GM12878 (cell line): Measurements from ENCODE around the gene NPAS3. TPM values are rescaled to one million over a fixed set of nuclear protein-coding genes. Genes with fewer than 3 reads are reported as not detected.

Experiments used
- ATAC-seq: fragments of 200-7000 bp; cut with Tn5 transposase; 3 replicates; pipeline ENCODE4 v1.9.1; 2020; ENCODE audit warnings: mild to moderate bottlenecking, moderate library complexity
- BruUV-seq: library from RNA; stranded (reverse); fragments of 400-500 nt; replicated peaks from 2 replicates; lab custom pipeline; 2021; lab: Mats Ljungman, UMichigan
- CTCF ChIA-PET: fragments of 300-600 bp; sonication (Branson Sonifier 250); formaldehyde crosslinking; extraction: SDS; loops from one replicate; lab custom pipeline; 2021; ENCODE audit warnings: inconsistent platforms; lab: Yijun Ruan, JAX
- POLR2A ChIA-PET: fragments of 350-600 bp; formaldehyde crosslinking; extraction: SDS; loops from one replicate; lab custom pipeline; 2021; ENCODE audit warnings: inconsistent platforms; lab: Charles Lee
- RAD21 ChIA-PET: fragments of 300-600 bp; sonication (Branson Sonifier 250); formaldehyde crosslinking; loops from one replicate; lab custom pipeline; 2023; ENCODE audit warnings: antibody characterized with exemption; ENCODE audit not compliant: unreplicated experiment; lab: Charles Lee
- SMC1A ChIA-PET: fragments of 300-600 bp; sonication (Branson Sonifier 250); formaldehyde crosslinking; loops from one replicate; lab custom pipeline; 2023; ENCODE audit not compliant: unreplicated experiment, uncharacterized antibody; lab: Charles Lee
- DNase-seq: peaks from one replicate; pipeline ENCODE4 v3.0.0-alpha.2; 2011; ENCODE audit warnings: low read depth, low spot score
- FAIRE-seq: peaks from 3 replicates; lab custom pipeline; 2011; peaks lifted over from hg19 to GRCh38; lab: Jason Lieb, UNC
- H2AFZ ChIP-seq: 2 replicates; pipeline ENCODE4 v1.6.0; 2011; ENCODE audit warnings: low read depth, low read length, control low read depth; ENCODE audit not compliant: control insufficient read depth
- H3K27ac ChIP-seq: 2 replicates; pipeline ENCODE4 v1.5.1; 2011; ENCODE audit warnings: control low read depth; ENCODE audit not compliant: control insufficient read depth, insufficient read depth
- H3K27me3 ChIP-seq, 2 experiments: replicated peaks in 1 of 2; 2 replicates each; pipeline versions ENCODE4 v1.6.0 to v1.6.1; 2011; ENCODE audit warnings: low read length in 1 of 2; ENCODE audit not compliant: control insufficient read depth in 2 of 2, insufficient read depth in 2 of 2
- H3K36me3 ChIP-seq, 2 experiments: 2 replicates each; pipeline ENCODE4 v1.5.1; 2011; ENCODE audit warnings: low read length in 1 of 2; ENCODE audit not compliant: control insufficient read depth in 2 of 2, insufficient read depth in 2 of 2
- H3K4me1 ChIP-seq: 2 replicates; pipeline ENCODE4 v1.6.1; 2011; ENCODE audit warnings: mild to moderate bottlenecking, low read length, moderate library complexity, mixed read lengths; ENCODE audit not compliant: control insufficient read depth, insufficient read depth
- H3K4me2 ChIP-seq: 2 replicates; pipeline ENCODE4 v1.6.0; 2011; ENCODE audit warnings: control low read depth; ENCODE audit not compliant: control insufficient read depth, insufficient read depth
- H3K4me3 ChIP-seq: fragments of 200-600 bp; sonication (generic); 2 replicates; pipeline ENCODE4 v1.5.1; 2016
- H3K79me2 ChIP-seq: 2 replicates; pipeline ENCODE4 v1.6.0; 2011; ENCODE audit warnings: low read length; ENCODE audit not compliant: control insufficient read depth, insufficient read depth
- H3K9ac ChIP-seq: 2 replicates; pipeline ENCODE4 v1.8.0; 2011; ENCODE audit warnings: low read length, control low read depth, mixed read lengths; ENCODE audit not compliant: control insufficient read depth, insufficient read depth
- H3K9me3 ChIP-seq: replicated peaks from 3 replicates; pipeline ENCODE4 v1.5.1; 2011; ENCODE audit warnings: mild to moderate bottlenecking, low read length; ENCODE audit not compliant: control insufficient read depth, insufficient read depth
- H4K20me1 ChIP-seq: 2 replicates; pipeline ENCODE4 v1.6.0; 2011; ENCODE audit not compliant: control insufficient read depth, insufficient read depth
- IKZF1 ChIP-seq: fragments of 450-650 bp; conservative IDR thresholded peaks from 2 replicates; pipeline ENCODE4 v1.6.1; 2017; ENCODE audit warnings: antibody characterized with exemption, mild to moderate bottlenecking
- MYC ChIP-seq: IDR thresholded peaks from 2 replicates; pipeline ENCODE4 v1.6.1; 2011; ENCODE audit warnings: mild to moderate bottlenecking, low read length, moderate library complexity, inconsistent platforms; ENCODE audit not compliant: insufficient read depth, insufficient replicate concordance, insufficient read length, severe bottlenecking
- NR2F1 ChIP-seq: fragments of 450-650 bp; conservative IDR thresholded peaks from 2 replicates; pipeline ENCODE4 v1.6.1; 2017; ENCODE audit warnings: mild to moderate bottlenecking
- PAX8 ChIP-seq: fragments of 450-650 bp; IDR thresholded peaks from 2 replicates; pipeline ENCODE4 v1.6.1; 2017; ENCODE audit warnings: mild to moderate bottlenecking, moderate library complexity
- TCF12 ChIP-seq: IDR thresholded peaks from 2 replicates; pipeline ENCODE4 v1.6.1; 2011; ENCODE audit warnings: low read depth, mild to moderate bottlenecking, low read length
- YBX1 ChIP-seq: fragments of 450-650 bp; IDR thresholded peaks from 2 replicates; pipeline ENCODE4 v1.6.1; 2016; ENCODE audit warnings: antibody characterized with exemption
- WGBS: methylation state at CpG from one replicate; pipeline ENCODE4 v1.1.6; 2016; ENCODE audit warnings: low lambda C conversion rate; ENCODE audit not compliant: insufficient replicate concordance, insufficient coverage; ENCODE audit errors: missing lambda C conversion rate; 5-methylcytosine and 5-hydroxymethylcytosine counted together
- in situ Hi-C: fragments of 300-500 bp; cut with MboI; formaldehyde crosslinking; loops from 9 replicates; pipeline ENCODE4 v1.14.3; 2018; ENCODE audit warnings: mixed read lengths
- intact Hi-C: fragments of 100-400 bp; cut with micrococcal nuclease; formaldehyde crosslinking; loops from one replicate; pipeline ENCODE4 v1.14.2; 2022; ENCODE audit not compliant: unreplicated experiment
- polyA plus RNA-seq, 11 experiments: library from polyadenylated mRNA; depleted of rRNA in 4 of 11; unstranded in 6 of 11; stranded (reverse) in 5 of 11; fragments of >200 nt; fragmentation: Nextera tagmentation in 4 of 11; fragmentation: Illumina TruSeq in 1 of 11; extraction: Ambion mirVana in 4 of 11; extraction: Trizol in 1 of 11; gene quantifications; 1 replicate in 1 of 11; 2 replicates in 10 of 11; pipeline versions ENCODE4 v1.2.1 to v1.2.3, GENCODE V29; 2011 to 2016; ENCODE audit warnings: inconsistent platforms in 2 of 11, missing spikeins in 2 of 11, low read depth in 1 of 11
- total RNA-seq, 4 experiments: library from RNA; depleted of rRNA in 3 of 4; stranded (reverse); fragments of >200 nt in 3 of 4; fragmentation: Illumina TruSeq in 1 of 4; extraction: Trizol in 1 of 4; gene quantifications; 2 replicates each; pipeline versions ENCODE4 v1.2.1 to v1.2.3, GENCODE V29; 2013 to 2021
- TF ChIP-seq, protein P1 (sequence below): fragments of 450-650 bp; IDR thresholded peaks from 2 replicates; pipeline ENCODE4 v1.6.1; 2018; ENCODE audit warnings: mild to moderate bottlenecking, low read depth, moderate library complexity; ENCODE audit not compliant: partially characterized antibody

Gene NPAS3
- total and polyA plus RNA-seq, 10 of the 15 experiments (the other 5 are each of a cell fraction or from before 2014, with no cell fraction given): under 0.01 to 2.7 (median 0.03) TPM; not detected in 6

DNA sequence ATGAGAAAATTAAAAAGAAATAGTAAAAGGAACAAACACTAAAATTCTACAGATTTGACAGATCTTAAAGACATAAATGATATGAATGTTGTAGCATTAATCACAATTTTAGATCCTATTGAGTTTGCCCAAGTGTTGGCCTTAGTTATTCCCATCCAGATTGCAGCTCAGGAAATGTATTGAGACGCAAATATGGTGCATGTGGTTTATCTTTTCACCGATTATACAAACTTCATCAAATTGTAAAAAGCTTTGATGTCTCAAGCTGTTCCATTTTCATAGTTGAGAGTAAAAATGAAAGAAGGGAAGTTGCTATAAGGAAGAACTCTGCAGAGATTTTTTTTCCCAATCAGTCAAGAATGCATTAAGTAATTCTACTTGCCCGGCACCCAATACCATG lies 683.8 kb downstream of the NPAS3 start:
- no peak overlapping the region for H3K27ac ChIP-seq
- ATAC-seq: no peak
- RAD21 ChIA-PET: interaction anchor here (0.6 to 1.7 kb wide), 3 partner anchors 19 to 106 kb away, joined by 3 to 4 read pairs (median 4); no protein-coding TSS in a partner anchor
- no peak for DNase-seq
- no peak overlapping the region for H2AFZ ChIP-seq
- no peaks in the 10 kb centered on the region for H3K36me3 ChIP-seq
- SMC1A ChIA-PET: interaction anchor here (0.7 to 4.0 kb wide), 16 partner anchors 9 to 576 kb away, joined by 3 to 27 read pairs (median 3); no protein-coding TSS in a partner anchor
- no peaks in the 10 kb centered on the region for H3K79me2 ChIP-seq
- FAIRE-seq: no peak
- POLR2A ChIA-PET: interaction anchor here (0.5 to 1.0 kb wide), 2 partner anchors 22 to 23 kb away, joined by 3 read pairs; no protein-coding TSS in a partner anchor
- H3K9ac ChIP-seq: no peak overlapping the region
- 51% methylated on average over 3 of the region's 3 CpGs for WGBS
- no TSS peak for BruUV-seq
- H3K4me3 ChIP-seq: no peak overlapping the region
- H3K4me1 ChIP-seq: no peaks in the 10 kb centered on the region
- in situ Hi-C loops: no loop called here
- CTCF ChIA-PET: interaction anchor here (1.0 to 1.9 kb wide), 4 partner anchors 14 to 168 kb away, joined by 3 to 4 read pairs (median 4); no protein-coding TSS in a partner anchor
- intact Hi-C loops: no loop called here
- H3K27me3 ChIP-seq: no peaks in the 10 kb centered on the region
- no peaks in the 10 kb centered on the region for H4K20me1 ChIP-seq
- H3K9me3 ChIP-seq: no peaks in the 10 kb centered on the region
- no peak overlapping the region for H3K4me2 ChIP-seq
- no peak for TF ChIP-seq YBX1
- TF ChIP-seq, protein P1, sequence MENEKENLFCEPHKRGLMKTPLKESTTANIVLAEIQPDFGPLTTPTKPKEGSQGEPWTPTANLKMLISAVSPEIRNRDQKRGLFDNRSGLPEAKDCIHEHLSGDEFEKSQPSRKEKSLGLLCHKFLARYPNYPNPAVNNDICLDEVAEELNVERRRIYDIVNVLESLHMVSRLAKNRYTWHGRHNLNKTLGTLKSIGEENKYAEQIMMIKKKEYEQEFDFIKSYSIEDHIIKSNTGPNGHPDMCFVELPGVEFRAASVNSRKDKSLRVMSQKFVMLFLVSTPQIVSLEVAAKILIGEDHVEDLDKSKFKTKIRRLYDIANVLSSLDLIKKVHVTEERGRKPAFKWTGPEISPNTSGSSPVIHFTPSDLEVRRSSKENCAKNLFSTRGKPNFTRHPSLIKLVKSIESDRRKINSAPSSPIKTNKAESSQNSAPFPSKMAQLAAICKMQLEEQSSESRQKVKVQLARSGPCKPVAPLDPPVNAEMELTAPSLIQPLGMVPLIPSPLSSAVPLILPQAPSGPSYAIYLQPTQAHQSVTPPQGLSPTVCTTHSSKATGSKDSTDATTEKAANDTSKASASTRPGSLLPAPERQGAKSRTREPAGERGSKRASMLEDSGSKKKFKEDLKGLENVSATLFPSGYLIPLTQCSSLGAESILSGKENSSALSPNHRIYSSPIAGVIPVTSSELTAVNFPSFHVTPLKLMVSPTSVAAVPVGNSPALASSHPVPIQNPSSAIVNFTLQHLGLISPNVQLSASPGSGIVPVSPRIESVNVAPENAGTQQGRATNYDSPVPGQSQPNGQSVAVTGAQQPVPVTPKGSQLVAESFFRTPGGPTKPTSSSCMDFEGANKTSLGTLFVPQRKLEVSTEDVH: no peak
- TF ChIP-seq IKZF1: no peak
- TF ChIP-seq MYC: no peak
- no peak for TF ChIP-seq PAX8
- no peak for TF ChIP-seq NR2F1
- no peak for TF ChIP-seq TCF12
